Stimulated activated CD4-positive, alpha-beta T cell treated with anti-CD3 and anti-CD28 coated beads, Interleukin-1b, Interleukin-23, amount 100 ng/mL, for 24 hours (primary cell): ENCODE measurements around the gene SLC43A1.
"Not testable (repeated sequence)": the region's sequence is repeated elsewhere in the genome, so short reads cannot be mapped to it uniquely, and the experiment has no call there.

ENCODE experiments used
- DNase-seq, 4 experiments: peaks; one replicate each; pipeline ENCODE4 v3.0.0-alpha.2; 2020; ENCODE audit warnings: low read depth in 4 of 4, low spot score in 1 of 4

Gene SLC43A1

DNA sequence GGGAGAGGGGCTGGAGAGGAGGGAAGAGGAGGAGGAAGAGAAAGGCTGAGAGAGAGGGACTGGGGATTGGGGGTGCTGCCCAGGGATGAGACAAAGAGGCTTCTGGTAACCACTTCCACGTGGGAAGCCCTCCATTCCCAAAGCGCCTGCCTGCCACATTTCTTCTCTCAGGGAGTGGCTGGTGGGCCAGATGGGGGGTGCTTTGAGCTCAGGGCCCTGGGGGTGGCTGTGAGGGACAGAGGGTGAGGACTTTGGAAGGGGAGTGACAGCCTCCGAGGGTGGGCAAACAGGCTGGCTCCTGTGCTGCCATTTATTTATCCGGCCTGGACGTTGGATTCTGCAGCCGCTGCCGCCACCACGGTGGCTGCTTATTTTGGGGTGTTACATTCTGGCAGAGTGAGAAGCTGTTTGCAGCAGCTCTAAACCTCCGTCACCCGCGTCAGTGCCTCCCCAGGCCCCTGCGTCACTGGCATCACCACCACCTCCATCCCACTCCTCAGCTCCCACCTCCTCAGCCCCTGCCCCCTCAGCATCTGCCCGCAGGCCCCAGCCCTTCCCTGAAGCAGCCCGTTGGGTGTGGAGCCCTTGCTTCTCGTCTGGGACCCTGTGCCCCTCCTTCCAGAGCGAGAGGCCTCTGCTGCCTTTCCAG lies 53.5 kb downstream of the SLC43A1 start:
- DNase-seq: no peak

DNA sequence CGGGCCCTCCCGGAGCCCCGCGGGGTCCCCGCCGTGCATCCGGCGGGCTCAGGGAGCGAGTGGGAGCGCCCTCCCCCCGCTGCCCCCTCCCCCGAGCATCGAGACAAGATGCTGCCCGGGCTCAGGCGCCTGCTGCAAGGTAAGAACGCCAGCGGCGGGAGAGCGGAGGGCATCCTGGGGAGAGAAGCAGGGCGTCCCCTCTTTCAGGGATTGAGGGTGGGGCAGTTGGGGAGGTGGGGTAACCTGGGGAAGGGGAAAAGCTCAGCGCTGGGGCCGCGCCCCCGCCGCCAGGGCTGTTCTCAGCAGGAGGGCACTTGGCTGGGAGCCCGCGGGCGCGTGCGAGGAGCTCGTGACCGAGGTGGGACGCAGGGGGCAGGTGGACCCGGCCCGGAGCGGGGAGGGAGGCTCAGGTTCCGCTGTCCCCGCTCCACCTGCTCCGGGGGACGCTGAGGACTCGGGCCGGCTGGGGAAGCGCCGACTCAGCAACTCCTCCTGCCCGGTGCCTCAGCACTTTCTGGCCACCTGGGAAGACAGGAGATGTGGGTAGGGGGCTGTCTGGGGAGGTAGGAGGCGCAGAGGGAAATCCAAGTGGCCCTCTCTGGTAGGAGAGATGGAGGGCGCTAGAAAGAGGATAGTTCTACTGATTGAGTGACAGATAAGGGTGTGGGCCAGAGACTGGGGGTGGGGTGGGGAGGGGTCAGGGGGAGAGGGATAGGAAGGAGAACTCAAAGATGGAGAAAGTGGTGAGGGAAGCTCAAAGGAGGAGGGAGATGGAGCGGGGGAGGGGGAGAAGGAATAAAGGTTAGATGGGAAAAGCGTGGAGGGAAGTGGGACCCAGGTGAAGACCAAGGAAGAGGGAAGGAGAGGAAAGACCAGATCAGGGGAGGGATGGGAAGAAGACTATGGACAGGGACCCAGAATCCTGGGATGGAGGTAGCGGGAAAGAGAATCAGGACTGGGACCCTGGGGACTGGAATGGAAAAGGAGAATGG lies 54.4 kb downstream of the SLC43A1 start:
- no peak for DNase-seq

DNA sequence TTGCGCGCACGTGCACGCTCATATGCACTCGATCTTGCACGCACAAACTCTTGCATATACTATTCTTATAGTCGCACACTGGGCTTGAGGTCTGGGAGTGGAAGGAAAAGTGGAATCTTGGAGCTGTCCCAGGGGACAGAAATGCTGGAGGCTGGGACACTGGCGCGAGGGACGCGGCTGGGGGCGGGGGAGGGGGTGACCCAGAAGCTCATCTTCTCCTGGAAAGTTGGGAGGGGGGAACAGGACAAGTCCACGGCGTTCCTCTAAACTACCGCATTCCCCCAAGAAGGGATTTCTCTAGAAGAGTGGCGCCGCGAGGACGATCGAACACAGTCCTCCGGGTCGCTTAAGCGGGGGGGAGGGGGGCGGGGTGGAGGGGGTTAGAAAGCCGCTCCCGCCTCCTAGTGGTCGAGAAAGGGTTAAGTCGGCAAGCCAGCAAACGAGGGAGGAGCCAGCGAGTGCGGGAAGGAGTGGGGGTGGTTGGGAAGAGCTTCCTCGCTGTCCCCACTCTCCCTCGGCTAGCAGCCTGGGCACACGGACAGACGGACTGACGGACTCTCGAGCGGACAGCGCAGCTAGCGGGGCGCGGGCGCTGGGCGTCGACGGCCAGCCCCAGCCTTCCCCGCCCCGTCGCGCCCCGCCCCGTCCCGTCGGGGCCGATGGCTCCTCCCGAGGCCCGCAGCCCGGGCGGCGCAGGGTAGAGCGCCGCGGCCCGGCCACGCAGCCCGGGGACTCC lies 55.3 kb downstream of the SLC43A1 start, which contains the start of gene RTN4RL2:
TSS of gene RTN4RL2 (plus strand) at position 507 of the 736 bp plus-strand sequence. CDS start 338 bp downstream, outside the sequence.
- peak in 1 of 4 experiments; percentile 45 for DNase-seq

DNA sequence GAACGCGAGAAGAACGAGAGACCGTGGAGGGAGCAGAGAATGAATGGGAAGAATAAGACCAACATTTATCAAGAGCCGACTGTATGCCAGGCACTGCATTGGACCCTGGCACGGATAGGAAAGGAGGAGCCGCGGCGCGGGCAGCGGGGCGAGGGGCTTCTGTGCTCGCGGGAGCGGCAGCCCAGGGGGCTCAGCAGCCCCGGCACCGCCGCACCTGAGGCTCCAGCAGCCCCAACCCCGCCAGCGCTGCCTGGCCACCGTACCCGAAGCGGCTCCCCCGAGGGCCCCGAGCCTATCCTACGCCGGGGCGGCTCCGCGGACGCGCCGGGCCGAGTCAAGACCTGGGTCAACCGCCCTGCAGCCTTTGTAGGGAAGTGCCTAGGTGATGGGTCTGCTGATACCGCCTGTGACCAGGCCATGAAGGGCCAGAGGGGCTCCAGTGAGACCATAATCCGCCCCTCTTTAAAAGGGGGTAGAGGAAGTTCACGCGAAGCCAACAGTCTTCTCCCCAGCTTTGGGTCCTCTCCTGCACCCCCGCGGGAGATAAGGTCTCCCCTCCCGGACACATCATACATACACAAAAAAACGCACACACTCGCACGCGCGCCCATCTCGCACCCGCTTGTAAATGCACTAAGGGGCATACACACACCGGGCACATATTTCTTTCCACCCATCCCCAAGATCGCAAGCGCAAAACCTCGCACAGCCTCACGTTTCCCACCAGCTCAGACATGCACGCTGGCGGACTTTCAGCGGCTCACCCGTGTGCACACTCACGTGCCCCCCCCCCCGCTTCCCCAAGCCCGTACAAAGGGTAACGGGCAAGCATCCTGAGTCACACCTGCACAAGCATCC lies 56.1 kb downstream of the SLC43A1 start:
- DNase-seq: peak in 1 of 4 experiments; percentile 13

DNA sequence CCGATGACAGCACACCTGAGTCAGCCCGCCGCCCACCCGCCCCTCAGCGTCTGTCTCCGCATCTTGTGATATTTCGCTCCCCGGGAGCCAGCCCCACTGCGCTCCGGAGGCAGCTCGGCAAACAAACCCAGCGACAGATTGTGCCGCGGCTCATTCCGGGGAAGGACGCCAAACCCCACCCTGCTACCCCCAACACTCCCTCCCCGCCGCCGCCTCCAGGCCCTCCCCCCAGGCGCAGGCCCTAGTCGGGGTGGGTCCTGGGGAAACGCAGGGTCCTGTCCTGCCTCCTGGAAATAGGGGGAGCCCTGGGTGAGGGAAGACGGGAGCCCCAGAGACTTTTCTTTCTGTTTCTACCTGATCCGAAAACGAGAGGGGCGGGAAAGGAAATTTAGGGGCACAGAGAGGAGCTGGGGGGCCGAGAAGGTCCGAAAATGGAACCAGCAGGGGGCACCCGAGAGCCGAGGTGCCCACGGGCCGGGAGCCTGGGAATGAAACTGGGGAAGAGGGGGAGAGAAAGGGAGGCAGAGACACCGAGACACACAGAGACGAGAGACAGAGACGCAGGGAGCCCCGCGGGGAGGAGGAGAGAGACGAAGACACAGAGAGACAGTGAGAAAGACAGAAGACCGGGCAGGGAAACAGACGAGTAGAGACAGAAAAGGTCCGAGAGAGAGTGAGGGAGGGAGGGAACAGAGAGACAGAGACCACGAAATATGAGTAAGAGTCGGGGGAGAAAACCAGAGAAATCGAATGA lies 56.9 kb downstream of the SLC43A1 start:
- peak in 1 of 4 experiments; percentile 26 for DNase-seq

DNA sequence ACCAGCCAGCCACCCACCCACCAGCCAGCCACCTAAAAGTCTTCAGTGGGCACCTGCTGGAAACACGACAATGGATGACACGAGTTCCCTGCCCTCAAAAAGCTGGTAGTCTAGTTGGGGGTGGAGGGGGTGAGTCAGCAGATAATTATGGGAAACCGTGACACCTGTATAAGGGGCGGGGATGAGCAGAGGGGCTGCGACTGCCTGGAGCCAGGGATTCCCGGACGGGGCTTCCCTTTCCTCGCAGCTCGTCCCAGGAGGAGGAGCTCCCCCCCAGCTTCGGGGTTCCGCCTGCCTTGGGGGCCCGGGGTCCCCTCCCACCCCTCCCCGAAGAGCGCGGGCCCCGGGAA lies 57.5 kb downstream of the SLC43A1 start:
- peak in 1 of 4 experiments; percentile 8 for DNase-seq

DNA sequence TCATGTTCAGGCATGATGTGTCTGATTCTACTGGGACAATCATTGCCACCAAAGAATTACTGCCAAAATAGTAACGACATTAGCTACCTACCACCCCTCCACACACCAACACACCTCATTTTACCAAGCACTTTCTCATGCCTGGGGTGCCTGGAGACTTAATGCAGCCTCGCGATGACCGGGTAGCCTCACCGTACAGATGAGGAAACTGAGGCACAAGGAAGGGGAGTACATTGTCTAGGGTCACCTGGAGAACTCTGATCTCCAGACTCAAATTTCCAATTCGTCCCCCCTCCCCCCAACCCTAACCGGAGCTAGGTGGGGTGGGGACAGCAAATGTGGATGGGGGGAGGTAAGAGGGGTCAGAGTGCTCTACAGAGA lies 57.9 kb downstream of the SLC43A1 start:
- no peak for DNase-seq

DNA sequence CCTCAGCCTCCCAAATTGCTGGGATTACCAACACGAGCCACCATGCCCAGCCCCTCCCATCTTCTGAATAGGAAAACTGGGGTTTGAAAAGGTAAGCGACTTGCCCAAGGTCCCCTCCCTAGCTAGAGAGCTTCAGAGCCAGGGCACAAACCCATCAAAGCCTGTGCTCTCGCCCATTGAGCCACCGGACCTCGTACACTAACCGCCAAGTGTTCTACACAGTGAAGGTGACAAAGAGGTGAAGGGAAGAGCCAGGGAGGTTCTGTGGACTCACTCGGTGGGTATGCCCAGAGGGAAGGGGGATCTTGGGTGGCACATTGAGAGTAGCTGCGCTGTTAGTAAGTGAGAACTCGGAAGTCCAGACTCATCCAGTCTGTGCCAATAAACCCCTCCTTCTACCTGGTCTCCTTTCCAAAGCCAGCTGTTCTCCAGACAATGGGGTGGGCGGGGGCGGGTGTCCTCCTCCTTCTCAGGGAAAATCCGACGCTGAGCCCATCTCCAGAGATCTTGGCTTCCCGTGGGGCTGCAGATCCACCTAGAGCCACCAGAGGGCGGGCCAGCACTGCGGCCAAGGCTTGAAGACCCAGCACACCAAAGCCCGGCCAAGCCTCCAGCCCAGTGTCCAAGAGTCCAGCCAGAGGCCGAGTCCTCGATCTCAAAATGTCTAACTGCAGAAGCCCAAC lies 58.4 kb downstream of the SLC43A1 start:
- peak in 3 of 4 experiments; percentile 52 to 70 (median 61) for DNase-seq

DNA sequence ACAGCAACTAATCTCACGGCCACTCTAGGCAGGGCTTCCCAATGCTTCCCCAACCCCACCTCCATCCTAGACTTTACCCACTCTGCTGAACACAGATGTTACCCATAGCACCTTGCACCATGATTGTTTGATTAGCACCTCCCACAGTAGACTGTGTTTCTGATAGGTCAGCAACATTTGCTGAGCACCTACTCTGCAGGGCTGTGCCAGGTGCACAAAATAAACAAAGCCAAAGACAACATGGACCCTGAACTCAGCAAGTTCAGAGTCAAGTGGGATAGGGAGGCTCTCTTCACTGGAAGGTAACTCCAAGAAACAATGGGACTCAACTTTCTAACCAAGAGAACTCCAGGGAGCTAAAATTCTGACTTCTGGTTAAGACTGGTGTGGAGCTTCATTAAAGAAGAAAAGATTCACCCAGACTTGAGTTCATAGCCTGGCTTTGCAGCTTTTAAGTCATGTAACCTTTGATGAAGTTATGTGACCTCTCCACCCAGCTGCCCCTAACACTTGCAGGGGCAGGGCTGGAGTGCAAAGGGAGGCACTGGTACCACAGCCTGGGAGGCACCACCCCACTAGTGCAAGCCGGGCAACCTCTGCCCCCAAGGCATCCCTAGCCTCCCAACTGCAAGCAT lies 61.8 kb downstream of the SLC43A1 start:
- DNase-seq: no peak

DNA sequence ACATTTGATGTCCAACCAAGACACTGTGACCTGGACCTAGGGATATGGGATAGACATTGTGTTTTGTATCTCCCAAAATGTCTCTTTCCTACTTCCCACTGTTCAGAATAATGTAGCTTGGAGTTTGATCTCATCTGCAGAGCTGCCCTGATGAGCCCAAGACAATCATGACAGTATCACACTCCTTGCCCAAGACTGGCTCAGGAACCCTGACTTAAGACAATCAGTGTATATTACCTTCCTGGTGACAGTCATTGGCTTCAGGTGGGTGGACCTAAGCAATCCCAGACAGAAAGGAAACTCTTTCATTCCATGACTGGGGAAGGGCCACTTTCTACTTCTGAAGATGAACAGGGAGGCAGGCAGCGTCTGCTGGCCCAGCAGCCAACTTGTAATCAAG lies 69.4 kb downstream of the SLC43A1 start:
- DNase-seq: no peak

DNA sequence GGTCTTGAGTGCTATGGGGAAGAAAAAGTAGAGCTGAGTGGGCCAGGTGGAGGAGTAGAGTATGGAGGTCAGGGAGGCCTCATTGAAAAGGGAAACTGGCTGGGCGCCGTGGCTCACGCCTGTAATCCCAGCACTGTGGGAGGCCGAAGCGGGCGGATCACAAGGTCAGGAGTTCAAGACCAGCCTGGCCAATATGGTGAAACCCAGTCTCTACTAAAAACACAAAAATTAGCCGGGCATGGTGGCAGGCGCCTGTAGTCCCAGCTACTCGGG lies 70.4 kb downstream of the SLC43A1 start:
- DNase-seq: not testable (repeated sequence)

DNA sequence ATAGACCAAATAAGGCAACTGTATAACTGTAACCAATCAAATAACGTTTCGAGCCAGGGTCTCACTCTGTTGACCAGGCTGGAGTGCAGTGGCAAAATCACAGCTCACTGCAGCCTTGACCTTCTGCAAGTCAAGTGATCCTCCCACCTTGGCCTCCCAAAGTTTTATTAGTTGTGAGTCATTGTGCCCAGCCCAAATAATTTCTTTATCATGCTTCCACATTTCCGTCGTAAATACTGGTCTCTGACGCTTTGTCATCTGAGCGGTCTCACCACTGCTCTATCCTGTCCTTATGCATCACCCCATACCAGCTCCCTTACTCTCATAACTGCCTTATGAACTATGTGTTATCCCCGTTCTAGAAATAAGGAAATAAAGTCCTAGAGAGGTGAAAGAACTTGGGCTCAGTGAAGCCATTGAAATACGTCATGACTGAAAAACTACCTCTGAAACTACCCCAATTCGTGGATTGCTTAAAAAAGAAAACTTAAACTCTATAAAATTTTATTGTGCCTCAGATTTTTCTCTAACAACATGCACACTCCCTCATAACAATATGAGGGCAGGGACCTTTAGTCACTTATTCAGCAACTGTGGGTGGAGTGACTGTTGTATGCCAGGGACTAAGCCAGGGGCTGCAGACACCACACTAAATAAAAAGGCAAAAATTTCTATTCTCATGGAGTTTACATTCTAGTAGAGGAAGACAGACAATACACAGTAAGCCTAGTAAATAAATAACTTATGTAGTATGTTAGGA lies 71.0 kb downstream of the SLC43A1 start:
- no peak for DNase-seq

DNA sequence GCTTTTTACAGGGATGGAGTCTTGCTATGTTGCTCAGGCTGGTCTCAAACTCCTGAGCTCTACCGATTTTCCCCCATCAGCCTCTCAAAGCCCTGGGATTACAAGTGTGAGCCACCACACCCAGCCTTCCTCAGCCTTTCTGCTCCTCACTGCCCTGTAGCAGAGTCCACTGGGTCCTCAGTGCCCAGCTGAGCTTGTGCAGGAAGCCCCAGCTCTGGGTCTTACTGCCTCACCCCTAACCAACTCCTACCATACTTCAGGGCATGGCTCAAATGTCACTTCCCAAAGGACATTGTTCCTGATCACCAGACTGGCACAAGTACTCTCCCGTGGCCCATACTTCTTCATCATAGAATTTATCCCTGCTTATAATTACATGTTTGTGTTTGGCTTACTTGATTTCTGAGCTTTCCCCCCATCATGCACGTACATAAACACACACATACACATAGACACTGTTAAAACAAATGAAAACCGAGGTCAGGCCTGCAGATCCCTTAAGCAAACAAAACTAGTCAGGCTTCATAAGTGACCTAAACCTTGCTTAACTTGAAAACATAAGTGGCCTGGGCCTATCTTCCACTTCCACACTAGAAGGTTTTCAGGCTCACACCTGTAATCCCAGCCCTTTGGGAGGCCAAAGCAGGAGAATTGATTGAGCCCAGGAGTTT lies 74.6 kb downstream of the SLC43A1 start:
- no peak for DNase-seq

DNA sequence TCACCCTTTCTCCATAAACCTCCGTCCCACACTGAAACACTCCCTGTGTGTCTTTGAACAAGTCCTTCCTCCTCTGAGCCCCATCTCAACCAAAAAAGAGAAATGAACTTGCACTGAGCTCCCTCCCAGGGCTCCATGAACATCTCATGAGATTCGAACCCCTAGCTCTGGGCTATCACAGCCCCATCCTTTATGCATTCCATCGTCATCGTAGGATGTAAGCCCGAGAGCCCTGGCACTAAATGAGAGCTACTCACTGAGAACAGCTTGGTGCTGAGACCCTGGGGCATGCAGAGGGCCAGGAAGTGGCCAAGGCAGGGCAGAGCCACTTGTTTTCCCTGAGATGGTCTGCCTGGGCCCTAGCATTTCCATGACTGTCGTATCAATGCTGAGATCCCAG lies 75.7 kb downstream of the SLC43A1 start:
- no peak for DNase-seq

DNA sequence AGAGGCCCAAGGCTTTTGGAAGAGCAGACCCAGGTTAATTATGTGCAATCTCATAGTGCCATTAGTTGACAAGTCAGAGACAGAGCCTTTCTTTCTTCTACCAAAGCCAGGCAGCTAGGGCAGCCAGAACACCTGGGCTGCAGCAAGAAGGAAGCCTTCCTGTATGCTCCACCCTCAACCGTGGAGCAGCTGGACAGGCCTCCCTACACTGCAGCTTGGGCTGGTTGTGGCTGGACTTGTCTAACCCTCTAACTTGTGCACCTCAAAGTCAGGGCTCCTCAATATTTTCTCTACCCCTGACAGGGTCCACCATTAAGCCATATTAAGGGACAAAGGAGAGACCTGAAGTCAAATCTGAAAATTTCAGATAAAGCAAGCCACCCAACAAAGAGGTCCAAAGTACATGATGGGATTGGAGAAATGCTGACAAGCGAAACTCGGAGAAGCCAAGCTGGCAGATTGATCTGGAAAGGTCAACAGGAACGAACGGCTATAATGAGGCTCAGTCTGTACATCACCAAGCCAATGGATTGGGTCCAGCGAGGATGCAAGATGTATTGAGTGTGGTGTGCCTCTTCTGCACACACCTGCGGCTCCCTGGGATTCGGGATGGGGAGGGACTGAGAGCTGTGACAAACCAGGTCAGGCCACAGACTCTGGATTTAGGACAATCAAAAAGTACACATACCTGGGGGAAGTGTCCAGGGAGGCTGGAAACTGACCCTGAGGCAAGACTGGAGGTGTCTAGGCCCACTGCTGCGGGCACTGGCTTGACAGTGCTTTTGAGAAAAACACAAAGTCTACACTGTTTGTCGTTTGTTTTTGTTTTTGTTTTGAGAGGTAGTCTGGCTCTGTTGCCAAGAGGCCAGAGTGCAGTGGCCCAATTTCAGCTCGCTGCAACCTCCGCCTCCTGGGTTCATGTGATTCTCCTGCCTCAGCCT lies 76.9 kb downstream of the SLC43A1 start:
- no peak for DNase-seq

DNA sequence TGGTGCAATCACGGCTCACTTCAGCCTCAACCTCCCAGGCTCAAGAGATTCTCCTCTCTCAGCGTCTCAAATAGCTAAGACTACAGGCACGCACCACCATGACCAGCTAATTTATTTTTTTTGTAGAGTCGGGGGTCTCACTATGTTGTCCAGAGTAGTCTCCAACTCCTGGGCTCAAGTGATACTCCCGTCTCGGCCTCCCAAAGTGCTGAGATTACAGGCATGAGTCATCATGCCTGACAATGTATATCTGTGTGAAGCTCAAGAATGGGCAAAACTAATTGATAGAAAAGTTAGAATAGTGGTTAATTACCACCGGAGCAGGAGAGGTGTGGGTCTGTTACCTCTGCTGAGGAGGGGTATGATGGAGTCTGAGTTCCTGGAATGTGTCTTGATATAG lies 79.5 kb downstream of the SLC43A1 start:
- DNase-seq: no peak
